ENCODE data around the gene MGAT1.

DNA sequence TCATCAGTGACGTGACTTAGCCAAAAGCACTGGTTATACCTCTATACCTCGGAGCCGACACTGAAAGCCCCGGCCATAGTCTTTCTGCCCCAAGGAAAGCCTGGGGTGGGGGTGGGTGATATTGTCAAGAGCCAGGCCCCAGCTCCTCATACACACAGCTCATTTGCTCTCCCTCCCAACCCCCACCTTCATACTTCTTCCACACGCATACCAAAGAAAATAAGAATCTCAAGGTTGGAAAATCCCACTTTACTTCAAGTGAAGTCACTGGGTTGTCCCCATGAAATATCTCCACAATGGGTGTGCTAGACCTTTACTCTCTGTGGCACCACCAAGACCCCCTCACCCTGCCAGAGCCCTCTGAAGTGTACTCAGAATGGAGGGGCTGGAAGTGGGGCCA is 27.1 kb upstream of the MGAT1 start:
- TF ChIP-seq POLR2A (IDR thresholded peaks at IDR 0.05) (no peak), POLR2AphosphoS5 (IDR thresholded peaks at IDR 0.05; ENCODE audit: insufficient read depth in 1 of 2, low read depth in 1 of 2) (no peak), CTCF (IDR thresholded peaks at IDR 0.05) (no peak)
